K562 (cell line): ENCODE results near the gene KAT6B. TPM values are rescaled to one million over a fixed set of nuclear protein-coding genes. Genes with fewer than 3 reads are reported as not detected.

ENCODE experiments used
- ATAC-seq: fragments of 200-7000 bp; cut with Tn5 transposase; 3 replicates; pipeline ENCODE4 v1.9.1; 2020; ENCODE audit warnings: moderate library complexity
- BruUV-seq: library from RNA; stranded (reverse); fragments of 400-500 nt; replicated peaks from 2 replicates; lab custom pipeline; 2021; lab: Mats Ljungman, UMichigan
- CTCF ChIA-PET: fragments of 300-600 bp; formaldehyde crosslinking; extraction: SDS; loops from one replicate; lab custom pipeline; 2021; ENCODE audit warnings: low intra/inter-chr PET ratio; lab: Yijun Ruan, JAX
- POLR2A ChIA-PET: fragments of 300-600, 350-650 bp; sonication (Branson Sonifier 250); formaldehyde crosslinking; extraction: SDS; loops from one replicate; lab custom pipeline; 2021; ENCODE audit warnings: antibody characterized with exemption, inconsistent platforms; lab: Yijun Ruan, JAX
- DNase-seq, 4 experiments: peaks; one replicate each; pipeline versions ENCODE4 v3.0.0 to v3.0.0-alpha.2; 2011 to 2018; ENCODE audit warnings: low spot score in 3 of 4, mixed read lengths in 3 of 4; ENCODE audit errors: extremely low read depth in 1 of 4
- FAIRE-seq: peaks from 2 replicates; lab custom pipeline; 2011; peaks lifted over from hg19 to GRCh38; lab: Jason Lieb, UNC
- H2AFZ ChIP-seq: 2 replicates; pipeline ENCODE4 v1.6.0; 2011; ENCODE audit warnings: low read depth, low read length, control low read depth, inconsistent platforms
- H3K27ac ChIP-seq: fragments of 200-600 bp; 3 replicates; pipeline ENCODE4 v1.8.0; 2011; ENCODE audit warnings: low read depth, mild to moderate bottlenecking, control low read depth, inconsistent platforms, low read length, moderate library complexity, mixed read lengths; ENCODE audit errors: extremely low read depth
- H3K27me3 ChIP-seq, 2 experiments: fragments of 300-600 bp in 1 of 2; 2 replicates in 1 of 2; 3 replicates in 1 of 2; pipeline versions ENCODE4 v1.6.0 to v1.8.0; 2011; ENCODE audit warnings: inconsistent platforms in 2 of 2, low read length in 2 of 2, mild to moderate bottlenecking in 1 of 2, mixed read lengths in 1 of 2, moderate library complexity in 1 of 2; ENCODE audit not compliant: control insufficient read depth in 2 of 2, insufficient read depth in 2 of 2
- H3K36me3 ChIP-seq: fragments of 300-600 bp; 3 replicates; pipeline ENCODE4 v1.8.0; 2011; ENCODE audit warnings: mild to moderate bottlenecking, low read length, inconsistent platforms; ENCODE audit not compliant: control insufficient read depth, insufficient read depth
- H3K4me1 ChIP-seq, 2 experiments: fragments of 200-600 bp in 1 of 2; replicated peaks in 1 of 2; 2 replicates in 1 of 2; 3 replicates in 1 of 2; pipeline versions ENCODE4 v1.5.1 to v1.8.0; 2011; ENCODE audit warnings: inconsistent platforms in 2 of 2, low read length in 2 of 2, mild to moderate bottlenecking in 1 of 2, mixed read lengths in 1 of 2, moderate library complexity in 1 of 2; ENCODE audit not compliant: control insufficient read depth in 2 of 2, insufficient read depth in 2 of 2
- H3K4me2 ChIP-seq: 2 replicates; pipeline ENCODE4 v1.6.1; 2011; ENCODE audit warnings: low read length, control low read depth, inconsistent platforms, mixed read lengths; ENCODE audit not compliant: insufficient read depth
- H3K4me3 ChIP-seq: fragments of 200-600 bp; sonication (generic), shearing (Covaris generic); 2 replicates; pipeline ENCODE4 v1.5.1; 2016; ENCODE audit warnings: control low read depth, inconsistent platforms
- H3K79me2 ChIP-seq: fragments of 200-600 bp; 3 replicates; pipeline ENCODE4 v1.8.0; 2011; ENCODE audit warnings: low read length, inconsistent platforms; ENCODE audit not compliant: control insufficient read depth, insufficient read depth
- H3K9ac ChIP-seq, 2 experiments: 2 replicates each; pipeline versions ENCODE4 v1.6.0 to v1.6.1; 2011; ENCODE audit warnings: low read depth in 2 of 2, low read length in 2 of 2, control low read depth in 1 of 2, inconsistent platforms in 1 of 2, mild to moderate bottlenecking in 1 of 2, mixed read lengths in 1 of 2; ENCODE audit not compliant: insufficient read depth in 1 of 2
- H3K9me1 ChIP-seq: one replicate; pipeline ENCODE4 v1.6.0; 2011; ENCODE audit warnings: inconsistent platforms, mild to moderate bottlenecking, low read length, moderate library complexity; ENCODE audit not compliant: control insufficient read depth, insufficient read depth
- H3K9me3 ChIP-seq: replicated peaks from 2 replicates; pipeline ENCODE4 v1.5.1; 2011; ENCODE audit warnings: low read depth, low read length, inconsistent platforms; ENCODE audit not compliant: control insufficient read depth, insufficient read depth
- H4K20me1 ChIP-seq: replicated peaks from 2 replicates; pipeline ENCODE4 v1.6.1; 2011; ENCODE audit warnings: low read length, inconsistent platforms, mixed read lengths; ENCODE audit not compliant: control insufficient read depth, insufficient read depth
- BRD9 ChIP-seq: fragments of 450-650 bp; IDR thresholded peaks from 2 replicates; pipeline ENCODE4 v1.6.1; 2018; ENCODE audit warnings: low read depth; ENCODE audit not compliant: partially characterized antibody
- DIDO1 ChIP-seq: fragments of 450-650 bp; IDR thresholded peaks from 2 replicates; pipeline ENCODE4 v1.6.1; 2016; ENCODE audit warnings: low read depth, missing biosample characterization, missing genetic modification characterization
- FOXA3 ChIP-seq, 2 experiments: fragments of 450-650 bp in 1 of 2; sonication (generic) in 1 of 2; formaldehyde crosslinking; IDR thresholded peaks in 1 of 2; conservative IDR thresholded peaks in 1 of 2; 2 replicates each; pipeline versions ENCODE4 v1.4.0 to v1.8.0; 2020 to 2022; ENCODE audit warnings: mild to moderate bottlenecking in 2 of 2, missing genetic modification reagents in 1 of 2
- FOXK2 ChIP-seq, 2 experiments: fragments of 450-650 bp; IDR thresholded peaks in 1 of 2; conservative IDR thresholded peaks in 1 of 2; 2 replicates each; pipeline ENCODE4 v1.6.1; 2016; ENCODE audit warnings: low read depth in 2 of 2, mild to moderate bottlenecking in 1 of 2
- GATAD2A ChIP-seq: fragments of 450-650 bp; IDR thresholded peaks from 2 replicates; pipeline ENCODE4 v1.6.1; 2017
- HLTF ChIP-seq: fragments of 450-650 bp; IDR thresholded peaks from 2 replicates; pipeline ENCODE4 v1.6.1; 2016
- LARP7 ChIP-seq: fragments of 450-650 bp; IDR thresholded peaks from 2 replicates; pipeline ENCODE4 v1.6.1; 2016
- MIER1 ChIP-seq: fragments of 450-650 bp; IDR thresholded peaks from 2 replicates; pipeline ENCODE4 v1.6.1; 2016; ENCODE audit warnings: antibody characterized with exemption, mild to moderate bottlenecking, low read depth
- NCOA4 ChIP-seq: fragments of 450-650 bp; IDR thresholded peaks from 2 replicates; pipeline ENCODE4 v1.6.1; 2018; ENCODE audit warnings: mild to moderate bottlenecking; ENCODE audit not compliant: partially characterized antibody
- STAG1 ChIP-seq: sonication (generic); formaldehyde crosslinking; IDR thresholded peaks from 2 replicates; pipeline ENCODE4 v1.5.0; 2020; ENCODE audit warnings: missing genetic modification reagents, borderline replicate concordance
- TAF7 ChIP-seq: fragments of 450-650 bp; IDR thresholded peaks from 2 replicates; pipeline ENCODE4 v1.6.1; 2016; ENCODE audit warnings: missing genetic modification characterization, missing compliant biosample characterization
- ZBTB5 ChIP-seq: fragments of 450-650 bp; IDR thresholded peaks from 2 replicates; pipeline ENCODE4 v1.6.1; 2017; ENCODE audit warnings: antibody characterized with exemption
- ZNF780A ChIP-seq: fragments of 250-450 bp; sonication (Bioruptor Pico); IDR thresholded peaks from 2 replicates; pipeline ENCODE4 v1.5.0; 2021; ENCODE audit warnings: mild to moderate bottlenecking
- WGBS: fragments of 100-300 bp; shearing (Covaris generic); methylation state at CpG from one replicate; pipeline ENCODE4 v1.1.6; 2016; ENCODE audit warnings: low coverage, mixed read lengths; ENCODE audit not compliant: insufficient coverage; ENCODE audit errors: missing lambda C conversion rate; 5-methylcytosine and 5-hydroxymethylcytosine counted together
- in situ Hi-C: fragments of 300-500 bp; cut with MboI; formaldehyde crosslinking; loops from 4 replicates; pipeline ENCODE4 v1.15.0; 2018; ENCODE audit warnings: inconsistent platforms, mixed read lengths
- intact Hi-C: fragments of 100-400 bp; cut with micrococcal nuclease; formaldehyde crosslinking; loops from 2 replicates; pipeline ENCODE4 v1.14.2; 2022
- polyA plus RNA-seq, 8 experiments: library from polyadenylated mRNA; depleted of rRNA in 4 of 8; stranded (reverse) in 5 of 8; unstranded in 3 of 8; fragments of >200 nt; fragmentation: Nextera tagmentation in 2 of 8; fragmentation: Illumina TruSeq in 1 of 8; extraction: Ambion mirVana in 2 of 8; extraction: Trizol in 1 of 8; gene quantifications; 2 replicates each; pipeline versions ENCODE4 v1.2.1 to v1.2.3, GENCODE V29; 2011 to 2014; ENCODE audit warnings: inconsistent platforms in 1 of 8, missing spikeins in 1 of 8
- total RNA-seq, 7 experiments: library from RNA; depleted of rRNA in 6 of 7; stranded (reverse); fragments of >200 nt in 6 of 7; fragmentation: Illumina TruSeq in 2 of 7; extraction: Trizol in 2 of 7; gene quantifications; 2 replicates each; pipeline versions ENCODE4 v1.2.1 to v1.2.3, GENCODE V29; 2011 to 2021; ENCODE audit warnings: low replicate concordance in 1 of 7

Gene KAT6B
- total and polyA plus RNA-seq, 9 of the 15 experiments (the other 6 are each of a cell fraction or from before 2014, with no cell fraction given), result 1.4 to 9.2 (median 6.8) TPM

DNA sequence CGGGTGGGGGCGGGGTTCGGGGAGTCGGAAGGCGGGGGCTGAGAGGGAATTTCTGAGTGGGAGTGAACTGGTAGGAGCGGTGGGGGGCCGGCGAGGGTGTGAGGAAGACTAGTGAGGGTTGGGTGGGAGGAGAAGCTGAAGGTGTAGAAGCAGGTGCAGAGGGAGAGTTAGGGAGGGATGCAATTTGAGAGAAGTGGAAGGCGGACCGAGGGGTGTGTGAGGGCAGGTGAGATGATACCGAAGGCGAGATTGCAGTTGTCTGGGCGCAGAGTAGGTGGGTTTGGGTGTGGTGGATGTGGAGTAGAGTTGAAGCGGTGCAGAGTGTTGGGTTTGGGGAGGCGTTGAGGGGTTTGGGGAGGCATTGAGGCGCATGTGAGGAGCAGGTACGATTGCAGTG lies 643 bp downstream of the KAT6B start:
- Histone ChIP-seq H3K79me2 (peaks cover 15% of the 10 kb centered on the region), H3K27ac (no peak overlapping the region; the same call in 2 of the 3 replicates), H4K20me1 (no peaks in the 10 kb centered on the region), H3K4me1 (peaks cover 29 to 31% of the 10 kb centered on the region in 2 experiments), H2AFZ (peak overlapping the region; percentile 83), H3K36me3 (no peaks in the 10 kb centered on the region), H3K4me3 (peak overlapping the region; percentile 56), H3K9ac (peak overlapping the region; percentile 46 to 69), H3K27me3 (no peaks in the 10 kb centered on the region), H3K4me2 (peak overlapping the region; percentile 94), H3K9me3 (no peaks in the 10 kb centered on the region), H3K9me1 (no peaks in the 10 kb centered on the region)
- FAIRE-seq (peak; percentile 42), ATAC-seq (no peak), DNase-seq (no peak)
- no TSS peak for BruUV-seq
- ChIA-PET CTCF (no interaction called here), POLR2A (interaction anchor here (0.6 to 2.1 kb wide), 7 partner anchors 11 to 268 kb away, joined by 3 to 6 read pairs (median 5); no protein-coding TSS in a partner anchor)
- in situ Hi-C loops (no loop called here), intact Hi-C loops (loop anchor here (5.0 to 10.0 kb wide), 3 partner anchors 188 to 408 kb away; partner anchors contain the start of gene COMTD1)
- 7% methylated on average over 12 of the region's 17 CpGs for WGBS
- TF ChIP-seq FOXA3 (CRISPR knock-in tag; conservative IDR thresholded peaks at IDR 0.05 in 1 of 2, IDR thresholded peaks at IDR 0.05 in 1 of 2), result no peak
- TF ChIP-seq LARP7, result peak; percentile 90; the same call in 1 of the 2 replicates
- TF ChIP-seq NCOA4, result peak; percentile 83
- TF ChIP-seq HLTF, result peak; percentile 98
- TF ChIP-seq ZBTB5, result peak; percentile 53; the same call in 1 of the 2 replicates
- 0 out of 2 replicates have a peak, but pooled peaks have one; percentile 43 for TF ChIP-seq GATAD2A
- TF ChIP-seq MIER1, result peak; percentile 35; the same call in 1 of the 2 replicates
- peak; percentile 51; the same call in 1 of the 2 replicates for TF ChIP-seq TAF7 (tag)
- no peak for TF ChIP-seq DIDO1
- 0 out of 4 replicates have a peak, but pooled peaks of 1 of the 2 experiments have one; percentile 33 for TF ChIP-seq FOXK2 (conservative IDR thresholded peaks at IDR 0.05 in 1 of 2, IDR thresholded peaks at IDR 0.05 in 1 of 2; ENCODE audit: low read depth in 2 of 2)
- peak; percentile 46 for TF ChIP-seq BRD9
- no peak for TF ChIP-seq ZNF780A (CRISPR knock-in tag)
- no peak for TF ChIP-seq STAG1 (CRISPR knock-in tag)
